OCI-LY3 (cell line): ENCODE measurements around the gene NEDD8.

Experiments used
- CTCF ChIP-seq: fragments of 200-600, 300-600 bp; sonication (generic); IDR thresholded peaks from 2 replicates; pipeline ENCODE4 v1.5.1; 2014; ENCODE audit warnings: antibody characterized with exemption, low read length, low read depth
- EZH2phosphoT487 ChIP-seq: fragments of 200-600 bp; shearing (Covaris generic); IDR thresholded peaks from 2 replicates; pipeline ENCODE4 v1.6.1; 2018; ENCODE audit warnings: antibody characterized with exemption, mixed run types, low read depth

DNA sequence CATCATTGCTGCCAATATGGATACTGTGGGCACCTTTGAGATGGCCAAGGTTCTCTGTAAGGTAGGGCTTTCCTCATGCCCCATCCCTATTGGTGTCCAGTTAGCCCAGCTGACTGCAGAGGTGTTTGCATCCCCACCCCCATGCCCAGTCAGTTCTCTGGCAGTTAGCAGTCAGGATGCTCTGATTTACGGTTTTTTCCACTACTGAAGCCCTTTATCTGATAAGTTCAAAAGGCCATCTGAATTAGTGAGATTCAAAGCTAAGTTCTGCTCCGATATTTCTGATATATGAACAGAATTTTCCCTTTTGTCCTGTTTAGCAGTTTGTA is 1.3 kb upstream of the NEDD8 start:
- no peak for TF ChIP-seq CTCF
- TF ChIP-seq EZH2phosphoT487 = no peak
